ENCODE results near the gene RBM24. TPM values are rescaled to one million over a fixed set of nuclear protein-coding genes. Genes with fewer than 3 reads are reported as not detected.

RBM24 gene
- total RNA-seq, 1 experiment from 2014 or later, result 1.1 TPM

GRCh38 chr6:17331238-17331637, 50.1 kb downstream of the RBM24 start:
- Mint-ChIP-seq H3K4me3 (ENCODE audit: low read depth, unreplicated experiment) (no peak overlapping the region), H3K27me3 (ENCODE audit: unreplicated experiment) (no peaks in the 10 kb centered on the region), H3K36me3 (ENCODE audit: insufficient read depth, unreplicated experiment) (no peaks in the 10 kb centered on the region), H3K27ac (ENCODE audit: unreplicated experiment) (no peak overlapping the region), H3K4me1 (ENCODE audit: low read depth, unreplicated experiment) (no peaks in the 10 kb centered on the region), H3K9me3 (ENCODE audit: low read depth, unreplicated experiment) (no peaks in the 10 kb centered on the region)
- no peak for DNase-seq
- intact Hi-C loops (cut with micrococcal nuclease; ENCODE audit: unreplicated experiment), result no loop called here
- CTCF ChIA-PET, result no interaction called here
- TF ChIP-seq, protein P1, sequence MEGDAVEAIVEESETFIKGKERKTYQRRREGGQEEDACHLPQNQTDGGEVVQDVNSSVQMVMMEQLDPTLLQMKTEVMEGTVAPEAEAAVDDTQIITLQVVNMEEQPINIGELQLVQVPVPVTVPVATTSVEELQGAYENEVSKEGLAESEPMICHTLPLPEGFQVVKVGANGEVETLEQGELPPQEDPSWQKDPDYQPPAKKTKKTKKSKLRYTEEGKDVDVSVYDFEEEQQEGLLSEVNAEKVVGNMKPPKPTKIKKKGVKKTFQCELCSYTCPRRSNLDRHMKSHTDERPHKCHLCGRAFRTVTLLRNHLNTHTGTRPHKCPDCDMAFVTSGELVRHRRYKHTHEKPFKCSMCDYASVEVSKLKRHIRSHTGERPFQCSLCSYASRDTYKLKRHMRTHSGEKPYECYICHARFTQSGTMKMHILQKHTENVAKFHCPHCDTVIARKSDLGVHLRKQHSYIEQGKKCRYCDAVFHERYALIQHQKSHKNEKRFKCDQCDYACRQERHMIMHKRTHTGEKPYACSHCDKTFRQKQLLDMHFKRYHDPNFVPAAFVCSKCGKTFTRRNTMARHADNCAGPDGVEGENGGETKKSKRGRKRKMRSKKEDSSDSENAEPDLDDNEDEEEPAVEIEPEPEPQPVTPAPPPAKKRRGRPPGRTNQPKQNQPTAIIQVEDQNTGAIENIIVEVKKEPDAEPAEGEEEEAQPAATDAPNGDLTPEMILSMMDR (IDR thresholded peaks at IDR 0.05; ENCODE audit: unreplicated experiment), result no peak
- no TSS peak for BruUV-seq (replicated peaks)

DNA sequence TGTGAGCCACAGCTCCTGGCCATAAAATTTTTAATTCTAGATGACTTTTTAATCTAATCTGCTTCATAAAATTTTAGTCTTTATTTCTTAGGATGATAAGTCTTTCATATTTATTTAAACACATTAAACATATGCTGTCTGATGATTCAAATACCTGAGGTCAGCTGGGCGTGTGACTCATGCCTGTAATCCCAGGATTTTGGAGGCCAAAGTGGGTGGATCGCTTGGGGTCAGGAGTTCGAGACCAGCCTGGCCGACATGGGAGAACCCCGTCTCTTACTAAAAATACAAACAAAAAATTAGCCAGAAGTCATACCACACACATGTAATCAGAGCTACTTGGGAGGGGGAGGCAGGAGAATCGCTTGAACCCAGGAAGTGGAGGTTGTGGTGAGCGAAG, 53.1 kb downstream of the RBM24 start:
- H3K4me3 Mint-ChIP-seq (ENCODE audit: low read depth, unreplicated experiment), result no peak overlapping the region
- CTCF ChIA-PET, result no interaction called here
- no TSS peak for BruUV-seq (replicated peaks)
- peak; percentile 7 for DNase-seq
- H3K4me1 Mint-ChIP-seq (ENCODE audit: low read depth, unreplicated experiment), result no peaks in the 10 kb centered on the region
- no peaks in the 10 kb centered on the region for H3K9me3 Mint-ChIP-seq (ENCODE audit: low read depth, unreplicated experiment)
- no peak overlapping the region for H3K27ac Mint-ChIP-seq (ENCODE audit: unreplicated experiment)
- H3K27me3 Mint-ChIP-seq (ENCODE audit: unreplicated experiment), result no peaks in the 10 kb centered on the region
- intact Hi-C loops (cut with micrococcal nuclease; ENCODE audit: unreplicated experiment), result no loop called here
- TF ChIP-seq, protein P1 (IDR thresholded peaks at IDR 0.05; ENCODE audit: unreplicated experiment), result no peak
- no peaks in the 10 kb centered on the region for H3K36me3 Mint-ChIP-seq (ENCODE audit: insufficient read depth, unreplicated experiment)

DNA sequence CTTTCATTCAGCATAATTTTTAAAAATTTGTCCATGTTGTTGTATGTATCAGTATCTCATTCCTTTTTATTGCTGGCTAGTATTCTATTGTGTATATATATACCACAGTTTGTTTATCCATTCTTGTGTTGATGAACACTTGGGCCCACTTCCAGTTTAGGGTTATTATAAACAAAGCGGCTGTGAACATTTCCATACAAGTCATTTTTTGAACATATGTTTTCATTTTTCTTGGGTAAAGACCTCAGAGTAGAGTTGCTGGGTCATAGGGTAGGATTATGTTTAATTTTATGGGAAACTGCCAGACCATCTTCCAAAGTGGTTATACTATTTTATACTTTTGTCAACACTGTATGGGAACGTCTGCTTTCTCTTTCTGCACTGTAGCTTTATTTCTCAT, 55.3 kb downstream of the RBM24 start:
- Mint-ChIP-seq H3K27me3 (ENCODE audit: unreplicated experiment) (no peaks in the 10 kb centered on the region), H3K9me3 (ENCODE audit: low read depth, unreplicated experiment) (no peaks in the 10 kb centered on the region), H3K36me3 (ENCODE audit: insufficient read depth, unreplicated experiment) (no peaks in the 10 kb centered on the region), H3K27ac (ENCODE audit: unreplicated experiment) (no peak overlapping the region), H3K4me1 (ENCODE audit: low read depth, unreplicated experiment) (no peaks in the 10 kb centered on the region), H3K4me3 (ENCODE audit: low read depth, unreplicated experiment) (no peak overlapping the region)
- CTCF ChIA-PET, result interaction anchor here (0.6 kb wide), 1 partner anchor 477 kb away, joined by 3 read pairs; no protein-coding TSS in a partner anchor
- DNase-seq, result no peak
- BruUV-seq (replicated peaks), result no TSS peak
- TF ChIP-seq, protein P1 (IDR thresholded peaks at IDR 0.05; ENCODE audit: unreplicated experiment), result no peak
- intact Hi-C loops (cut with micrococcal nuclease; ENCODE audit: unreplicated experiment), result no loop called here

DNA sequence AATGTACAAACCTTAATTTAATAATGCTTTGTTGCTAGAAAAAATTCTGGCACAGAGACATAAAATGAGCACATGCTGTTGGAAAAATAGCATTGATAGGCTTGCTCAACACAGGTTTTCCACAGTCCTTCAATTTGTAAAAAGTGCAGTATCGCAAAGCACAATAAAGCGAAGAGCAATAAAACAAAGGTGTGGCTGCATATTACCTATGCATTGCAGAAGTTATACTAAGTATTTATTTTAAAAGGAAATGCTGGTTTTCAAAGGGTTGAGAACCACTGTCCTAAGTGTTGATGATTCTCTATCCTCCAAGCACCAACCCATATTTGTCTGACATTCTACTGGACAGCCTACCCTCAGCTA, 58.1 kb downstream of the RBM24 start:
- Mint-ChIP-seq H3K27ac (ENCODE audit: unreplicated experiment) (no peak overlapping the region), H3K27me3 (ENCODE audit: unreplicated experiment) (no peaks in the 10 kb centered on the region), H3K4me1 (ENCODE audit: low read depth, unreplicated experiment) (no peaks in the 10 kb centered on the region), H3K4me3 (ENCODE audit: low read depth, unreplicated experiment) (no peak overlapping the region), H3K9me3 (ENCODE audit: low read depth, unreplicated experiment) (no peaks in the 10 kb centered on the region), H3K36me3 (ENCODE audit: insufficient read depth, unreplicated experiment) (no peaks in the 10 kb centered on the region)
- no peak for DNase-seq
- TF ChIP-seq, protein P1 (IDR thresholded peaks at IDR 0.05; ENCODE audit: unreplicated experiment), result no peak
- intact Hi-C loops (cut with micrococcal nuclease; ENCODE audit: unreplicated experiment), result no loop called here
- BruUV-seq (replicated peaks), result no TSS peak
- CTCF ChIA-PET, result no interaction called here

All from Calu3 (cell line).